ENCODE results near the gene OST4. TPM values are rescaled to one million over a fixed set of nuclear protein-coding genes. Genes with fewer than 3 reads are reported as not detected.

Gene OST4
- total RNA-seq, 1 experiment from 2014 or later: 172 TPM

DNA sequence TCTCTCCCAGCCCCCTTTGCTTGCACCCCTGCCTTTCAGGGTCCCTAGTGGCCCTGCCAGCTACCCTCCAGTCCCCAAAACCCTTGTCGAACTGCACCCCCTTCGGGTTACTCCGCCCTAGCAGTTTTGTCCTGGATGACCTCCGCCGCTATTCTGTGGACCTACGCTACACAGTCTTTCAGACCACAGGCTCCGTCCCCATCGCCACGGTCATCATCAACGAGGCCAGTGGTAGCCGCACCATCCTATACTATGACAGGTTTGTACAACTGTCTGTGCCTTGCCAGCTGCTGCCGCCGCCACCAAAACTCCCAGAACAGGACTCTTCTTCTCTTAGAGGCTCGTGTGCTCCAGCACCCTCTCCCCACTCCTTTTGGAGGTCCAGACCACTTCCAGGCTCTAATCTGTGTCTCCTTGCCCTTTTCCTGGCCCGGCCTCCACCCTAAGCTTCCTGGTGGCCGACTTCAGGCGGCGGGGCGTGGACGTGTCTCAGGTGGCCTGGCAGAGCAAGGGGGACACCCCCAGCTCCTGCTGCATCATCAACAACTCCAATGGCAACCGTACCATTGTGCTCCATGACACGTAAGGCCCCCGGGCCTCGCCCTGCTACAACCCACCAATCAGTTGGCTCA lies 23.0 kb upstream of the OST4 start:
- CTCF ChIA-PET: interaction anchor here (0.9 kb wide), 1 partner anchor 13 kb away, joined by 3 read pairs; no protein-coding TSS in a partner anchor
- no peak overlapping the region for H3K4me3 Mint-ChIP-seq (ENCODE audit: low read depth, unreplicated experiment)
- no peaks in the 10 kb centered on the region for H3K36me3 Mint-ChIP-seq (ENCODE audit: insufficient read depth, unreplicated experiment)
- BruUV-seq (replicated peaks): no TSS peak
- H3K4me1 Mint-ChIP-seq (ENCODE audit: low read depth, unreplicated experiment): peaks cover 12% of the 10 kb centered on the region
- no peak for DNase-seq
- H3K9me3 Mint-ChIP-seq (ENCODE audit: low read depth, unreplicated experiment): no peaks in the 10 kb centered on the region
- intact Hi-C loops (cut with micrococcal nuclease; ENCODE audit: unreplicated experiment): no loop called here
- no peak overlapping the region for H3K27ac Mint-ChIP-seq (ENCODE audit: unreplicated experiment)
- H3K27me3 Mint-ChIP-seq (ENCODE audit: unreplicated experiment): no peaks in the 10 kb centered on the region
- TF ChIP-seq, protein P1, sequence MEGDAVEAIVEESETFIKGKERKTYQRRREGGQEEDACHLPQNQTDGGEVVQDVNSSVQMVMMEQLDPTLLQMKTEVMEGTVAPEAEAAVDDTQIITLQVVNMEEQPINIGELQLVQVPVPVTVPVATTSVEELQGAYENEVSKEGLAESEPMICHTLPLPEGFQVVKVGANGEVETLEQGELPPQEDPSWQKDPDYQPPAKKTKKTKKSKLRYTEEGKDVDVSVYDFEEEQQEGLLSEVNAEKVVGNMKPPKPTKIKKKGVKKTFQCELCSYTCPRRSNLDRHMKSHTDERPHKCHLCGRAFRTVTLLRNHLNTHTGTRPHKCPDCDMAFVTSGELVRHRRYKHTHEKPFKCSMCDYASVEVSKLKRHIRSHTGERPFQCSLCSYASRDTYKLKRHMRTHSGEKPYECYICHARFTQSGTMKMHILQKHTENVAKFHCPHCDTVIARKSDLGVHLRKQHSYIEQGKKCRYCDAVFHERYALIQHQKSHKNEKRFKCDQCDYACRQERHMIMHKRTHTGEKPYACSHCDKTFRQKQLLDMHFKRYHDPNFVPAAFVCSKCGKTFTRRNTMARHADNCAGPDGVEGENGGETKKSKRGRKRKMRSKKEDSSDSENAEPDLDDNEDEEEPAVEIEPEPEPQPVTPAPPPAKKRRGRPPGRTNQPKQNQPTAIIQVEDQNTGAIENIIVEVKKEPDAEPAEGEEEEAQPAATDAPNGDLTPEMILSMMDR (IDR thresholded peaks at IDR 0.05; ENCODE audit: unreplicated experiment): no peak

DNA sequence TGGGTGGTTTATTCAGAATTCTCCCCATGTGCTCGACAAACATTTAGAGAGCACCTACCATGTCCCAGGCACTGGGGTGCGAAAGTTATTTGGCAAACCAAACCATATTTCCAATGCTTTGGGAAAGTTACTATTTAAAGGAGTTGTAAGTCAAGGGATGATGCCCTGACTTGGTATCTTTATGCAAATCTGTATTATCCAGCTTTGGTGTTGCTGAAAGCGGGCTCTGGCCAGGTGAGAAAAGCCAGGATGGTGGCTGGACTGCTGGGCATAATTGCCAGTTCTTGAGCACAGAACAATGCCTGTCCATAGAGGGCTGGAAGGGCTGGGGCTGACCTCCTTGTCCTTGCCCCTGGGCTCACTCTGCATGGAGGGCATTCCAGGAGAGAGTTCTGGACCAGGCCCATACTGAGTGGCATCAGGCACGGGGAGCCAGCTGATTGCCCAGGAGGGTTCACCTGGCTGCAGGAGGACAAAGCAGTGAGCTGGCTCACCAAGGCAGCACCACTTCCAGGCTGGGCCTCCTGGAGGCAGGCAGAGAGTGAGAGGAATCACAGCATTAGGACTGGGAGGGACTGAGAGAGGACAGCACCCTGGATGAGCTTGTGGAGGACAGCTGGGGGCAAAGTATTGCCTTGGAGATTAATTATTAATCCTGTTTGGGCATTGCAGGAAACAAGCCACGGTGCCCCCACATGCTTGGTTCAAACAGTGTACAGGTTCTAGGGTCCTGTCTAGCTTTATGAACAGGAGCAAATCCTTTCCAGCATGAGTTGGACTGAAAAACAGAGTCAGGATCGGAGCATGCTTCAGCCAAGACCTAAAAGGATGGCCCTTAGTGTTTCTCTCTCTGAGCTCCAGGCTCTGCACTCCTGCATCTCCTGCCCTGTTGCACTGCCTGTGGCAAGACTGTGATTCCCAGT lies 22.2 kb upstream of the OST4 start:
- Mint-ChIP-seq H3K4me1 (ENCODE audit: low read depth, unreplicated experiment) (peaks cover 12% of the 10 kb centered on the region), H3K36me3 (ENCODE audit: insufficient read depth, unreplicated experiment) (no peaks in the 10 kb centered on the region), H3K27me3 (ENCODE audit: unreplicated experiment) (no peaks in the 10 kb centered on the region), H3K27ac (ENCODE audit: unreplicated experiment) (no peak overlapping the region), H3K4me3 (ENCODE audit: low read depth, unreplicated experiment) (no peak overlapping the region), H3K9me3 (ENCODE audit: low read depth, unreplicated experiment) (no peaks in the 10 kb centered on the region)
- CTCF ChIA-PET: interaction anchor here (0.9 kb wide), 1 partner anchor 12 kb away, joined by 3 read pairs; no protein-coding TSS in a partner anchor
- no peak for DNase-seq
- TF ChIP-seq, protein P1 (IDR thresholded peaks at IDR 0.05; ENCODE audit: unreplicated experiment): no peak
- BruUV-seq (replicated peaks): no TSS peak
- intact Hi-C loops (cut with micrococcal nuclease; ENCODE audit: unreplicated experiment): no loop called here

DNA sequence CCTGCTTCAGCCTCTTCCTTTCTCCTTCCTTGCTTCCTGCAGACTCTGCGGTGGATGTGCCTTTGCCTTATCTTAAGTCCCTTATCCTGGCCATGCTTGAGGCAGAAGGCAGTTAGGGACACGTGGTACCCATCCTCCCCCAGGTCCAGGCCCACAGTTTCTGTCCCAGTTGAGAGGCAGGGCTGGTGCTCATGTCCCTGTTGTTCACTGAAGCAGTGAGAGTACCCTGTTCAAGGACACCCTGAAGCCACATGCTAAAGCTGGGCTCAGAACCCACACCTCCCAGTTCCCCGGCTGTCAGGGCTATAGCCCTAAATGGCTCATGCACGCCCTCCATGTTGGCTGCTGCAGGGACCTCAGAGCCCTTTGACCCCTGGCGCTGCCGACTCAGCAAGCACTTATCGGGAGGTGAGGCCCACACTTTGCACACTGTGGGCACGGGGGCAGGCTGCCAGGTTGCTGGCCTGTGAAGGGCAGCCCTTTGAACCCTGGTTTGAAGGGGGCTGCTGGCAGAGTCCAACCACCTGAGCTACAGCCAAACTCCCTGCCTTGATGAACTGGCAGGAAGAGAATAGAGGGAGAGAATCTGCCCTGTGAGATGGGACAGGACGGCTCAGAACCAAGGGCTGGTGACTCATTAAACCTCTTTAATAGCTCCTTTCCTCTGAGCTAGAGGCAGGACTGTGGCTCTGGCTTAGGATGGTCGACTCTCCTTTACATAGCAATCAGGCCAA lies 21.4 kb upstream of the OST4 start:
- intact Hi-C loops (cut with micrococcal nuclease; ENCODE audit: unreplicated experiment): no loop called here
- Mint-ChIP-seq H3K4me1 (ENCODE audit: low read depth, unreplicated experiment) (peaks cover 12% of the 10 kb centered on the region), H3K36me3 (ENCODE audit: insufficient read depth, unreplicated experiment) (no peaks in the 10 kb centered on the region), H3K27me3 (ENCODE audit: unreplicated experiment) (no peaks in the 10 kb centered on the region), H3K27ac (ENCODE audit: unreplicated experiment) (no peak overlapping the region), H3K4me3 (ENCODE audit: low read depth, unreplicated experiment) (no peak overlapping the region), H3K9me3 (ENCODE audit: low read depth, unreplicated experiment) (no peaks in the 10 kb centered on the region)
- CTCF ChIA-PET: no interaction called here
- TF ChIP-seq, protein P1 (IDR thresholded peaks at IDR 0.05; ENCODE audit: unreplicated experiment): no peak
- BruUV-seq (replicated peaks): no TSS peak
- no peak for DNase-seq
